Activated naive CD4-positive, alpha-beta T cell treated with anti-CD3 and anti-CD28 coated beads, Interleukin-2, amount 50 U/mL, for 72 hours (primary cell): Measurements from ENCODE around the gene NAP1L4. TPM values are rescaled to one million over a fixed set of nuclear protein-coding genes. Genes with fewer than 3 reads are reported as not detected.
A peak's percentile ranks its signal among the peaks of the same experiment; 100 is the strongest.

Experiments used
- ATAC-seq, 2 donors: fragments of 150-1000 bp; cut with Tn5 transposase; 2 replicates each; pipeline ENCODE4 v1.10.0; 2021; ENCODE audit warnings: mild to moderate bottlenecking in 2 of 2, moderate library complexity in 2 of 2
- DNase-seq, 2 donors: peaks; one replicate each; pipeline ENCODE4 v3.0.0; 2021 to 2022; ENCODE audit warnings: low spot score in 2 of 2
- H3K27ac Mint-ChIP-seq, 2 donors: one replicate each; pipeline ENCODE4 v1.8.0; 2022; ENCODE audit warnings: mild to moderate bottlenecking in 2 of 2, mixed read lengths in 2 of 2
- H3K36me3 Mint-ChIP-seq, 2 donors: one replicate each; pipeline ENCODE4 v1.8.0; 2022; ENCODE audit warnings: mixed read lengths in 2 of 2
- H3K9me3 Mint-ChIP-seq, 2 donors: one replicate each; pipeline ENCODE4 v1.8.0; 2022; ENCODE audit warnings: mixed read lengths in 2 of 2
- total RNA-seq, 2 donors: library from RNA; stranded (reverse); gene quantifications; one replicate each; pipeline ENCODE4 v1.2.3, GENCODE V29; 2022

NAP1L4 gene
- total RNA-seq, 2 donors from 2014 or later = 287 to 318 TPM

DNA sequence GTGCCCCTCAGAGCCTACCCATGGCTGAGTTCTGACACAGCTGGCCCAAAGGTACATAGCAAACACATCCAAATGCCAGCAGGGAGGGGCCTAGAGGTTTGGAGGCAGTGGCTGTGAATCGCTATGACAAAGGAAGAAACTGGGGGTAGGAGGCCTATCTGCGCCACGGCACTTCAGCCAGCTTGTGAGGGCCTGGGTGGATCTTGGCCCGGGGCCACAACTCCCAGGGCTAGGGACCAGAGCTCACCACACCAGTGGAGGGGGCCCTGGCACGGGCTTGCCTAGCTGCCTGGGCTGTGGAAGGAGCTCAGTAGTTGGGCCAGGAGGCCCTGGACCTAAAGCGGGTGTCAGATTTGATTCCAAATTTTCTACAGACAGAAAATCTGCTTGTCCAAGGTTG, 9.4 kb upstream of the NAP1L4 start:
- ATAC-seq (no peak), DNase-seq (no peak)
- no peaks in the 10 kb centered on the region for H3K9me3 Mint-ChIP-seq
- peaks cover 12 to 30% of the 10 kb centered on the region in 2 donors for H3K36me3 Mint-ChIP-seq
- H3K27ac Mint-ChIP-seq = no peak overlapping the region

DNA sequence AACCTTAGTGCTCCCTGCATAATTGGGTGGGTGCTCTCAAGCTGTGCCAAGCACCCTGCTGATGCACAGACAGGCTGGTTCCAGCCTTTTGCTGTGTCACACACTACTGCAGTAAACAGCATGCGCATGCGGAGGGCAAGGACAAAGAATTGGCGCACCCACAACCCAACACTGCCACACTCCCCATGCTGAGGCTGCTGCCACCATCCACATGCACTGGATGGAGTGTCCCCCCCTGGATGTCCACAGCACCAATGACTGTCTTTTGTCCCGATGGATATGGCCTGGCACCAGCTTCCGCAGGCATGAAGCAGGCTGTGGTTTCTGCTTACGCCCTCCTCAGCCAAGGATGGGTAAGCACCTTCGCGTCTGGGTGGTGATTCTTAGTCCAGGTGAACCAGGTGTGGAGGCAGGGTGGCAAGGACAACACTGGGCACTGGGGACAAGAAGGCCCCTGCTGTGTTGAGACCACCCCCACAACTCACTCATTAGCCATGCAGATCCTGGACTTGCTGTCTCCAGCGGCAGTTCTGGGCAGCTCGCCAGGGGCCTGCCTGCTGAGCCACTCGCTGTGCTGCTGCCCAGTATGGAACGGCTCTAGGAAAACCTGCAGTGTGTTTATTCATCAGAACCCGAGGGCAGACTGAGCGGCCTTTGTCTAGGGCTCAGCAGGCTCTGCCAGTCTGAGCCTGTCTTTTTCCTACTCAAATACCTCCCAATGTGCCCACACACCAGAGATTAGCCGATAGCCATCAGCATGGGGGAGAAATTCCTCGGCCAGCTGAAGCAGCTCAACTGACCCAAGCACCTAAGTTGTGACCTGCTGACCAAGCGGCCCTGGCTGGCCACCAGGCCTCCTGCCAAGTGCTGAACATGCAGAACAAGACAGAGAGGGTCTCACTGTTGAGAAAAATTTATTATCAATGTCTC, 8.2 kb upstream of the NAP1L4 start:
- Mint-ChIP-seq H3K9me3 (no peaks in the 10 kb centered on the region), H3K27ac (peak overlapping the region in 1 of 2 donors; percentile 81), H3K36me3 (peaks cover 12 to 30% of the 10 kb centered on the region in 2 donors)
- no peak for DNase-seq
- ATAC-seq = no peak

GRCh38 chr11:2999464-2999998, 7.4 kb upstream of the NAP1L4 start:
- Mint-ChIP-seq H3K36me3 (peaks cover 12 to 30% of the 10 kb centered on the region in 2 donors), H3K9me3 (no peaks in the 10 kb centered on the region), H3K27ac (peak overlapping the region; percentile 58 to 65)
- no peak for DNase-seq
- no peak for ATAC-seq

GRCh38 chr11:2998073-2998850, 6.1 kb upstream of the NAP1L4 start:
- H3K36me3 Mint-ChIP-seq = peaks cover 9 to 23% of the 10 kb centered on the region in 2 donors
- H3K27ac Mint-ChIP-seq = no peak overlapping the region
- ATAC-seq = no peak
- DNase-seq = no peak
- no peaks in the 10 kb centered on the region for H3K9me3 Mint-ChIP-seq

DNA sequence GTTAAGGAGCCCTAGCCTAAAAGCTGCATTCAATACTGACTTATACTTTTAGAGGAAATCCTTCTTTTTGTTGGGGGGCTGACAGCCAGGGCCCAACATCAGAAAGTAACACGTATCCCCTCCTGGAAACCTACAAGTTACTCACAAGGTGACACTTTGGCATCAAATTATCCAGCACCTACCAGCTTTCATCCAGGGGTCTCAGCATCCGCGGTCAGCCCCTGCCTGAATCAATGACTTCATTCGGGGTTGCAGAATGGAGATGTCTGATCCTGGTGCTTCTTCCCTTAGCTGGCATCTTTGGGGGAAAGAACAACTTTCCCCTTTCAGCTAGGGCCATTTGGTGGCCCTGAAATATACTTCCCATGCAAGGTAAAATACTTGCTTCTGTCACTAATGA, 5.3 kb upstream of the NAP1L4 start:
- DNase-seq (no peak), ATAC-seq (no peak)
- Mint-ChIP-seq H3K36me3 (peaks cover under 1 to 16% of the 10 kb centered on the region in 2 donors), H3K27ac (peak overlapping the region in 1 of 2 donors; percentile 7), H3K9me3 (no peaks in the 10 kb centered on the region)

DNA sequence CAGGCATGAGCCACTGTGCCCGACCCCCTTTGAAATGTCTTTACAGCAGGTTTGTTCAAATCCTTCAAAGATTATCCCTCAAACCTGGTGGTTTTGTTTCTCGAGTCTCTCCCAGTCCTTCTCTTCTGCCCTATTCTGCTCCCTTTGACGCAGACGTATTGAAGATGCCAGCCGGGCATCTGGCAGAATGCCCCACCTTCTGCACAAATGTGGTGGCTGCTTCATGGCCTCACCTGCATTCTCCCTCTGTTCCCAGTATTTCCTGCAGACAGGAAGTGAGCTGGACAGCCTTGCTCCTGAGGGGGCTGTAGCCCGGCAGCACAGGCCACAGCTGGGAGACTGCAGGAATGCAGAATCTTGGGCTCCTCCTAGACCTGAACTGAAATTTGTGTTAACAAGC, 4.8 kb upstream of the NAP1L4 start:
- H3K27ac Mint-ChIP-seq = peak overlapping the region; percentile 7 to 60
- ATAC-seq (no peak), DNase-seq (no peak)
- H3K9me3 Mint-ChIP-seq = no peaks in the 10 kb centered on the region
- peaks cover 4 to 14% of the 10 kb centered on the region in 2 donors for H3K36me3 Mint-ChIP-seq

GRCh38 chr11:2995893-2996554, 3.9 kb upstream of the NAP1L4 start:
- H3K27ac Mint-ChIP-seq = peak overlapping the region in 1 of 2 donors; percentile 33
- ATAC-seq (no peak), DNase-seq (no peak)
- H3K9me3 Mint-ChIP-seq = no peaks in the 10 kb centered on the region
- peaks cover 12% of the 10 kb centered on the region in 2 donors for H3K36me3 Mint-ChIP-seq

GRCh38 chr11:2995031-2995561, 3.0 kb upstream of the NAP1L4 start:
- Mint-ChIP-seq H3K27ac (no peak overlapping the region), H3K9me3 (no peaks in the 10 kb centered on the region), H3K36me3 (peaks cover 16 to 22% of the 10 kb centered on the region in 2 donors)
- DNase-seq = no peak
- no peak for ATAC-seq

GRCh38 chr11:2994336-2994730, 2.2 kb upstream of the NAP1L4 start:
- ATAC-seq (no peak), DNase-seq (no peak)
- Mint-ChIP-seq H3K36me3 (peaks cover 18 to 26% of the 10 kb centered on the region in 2 donors), H3K9me3 (no peaks in the 10 kb centered on the region), H3K27ac (peak overlapping the region in 1 of 2 donors; percentile 83)

GRCh38 chr11:2992997-2993325, 832 bp upstream of the NAP1L4 start:
- ATAC-seq (no peak), DNase-seq (no peak)
- Mint-ChIP-seq H3K9me3 (no peaks in the 10 kb centered on the region), H3K27ac (peak overlapping the region; percentile 98 to 99), H3K36me3 (peaks cover 32 to 38% of the 10 kb centered on the region in 2 donors)

DNA sequence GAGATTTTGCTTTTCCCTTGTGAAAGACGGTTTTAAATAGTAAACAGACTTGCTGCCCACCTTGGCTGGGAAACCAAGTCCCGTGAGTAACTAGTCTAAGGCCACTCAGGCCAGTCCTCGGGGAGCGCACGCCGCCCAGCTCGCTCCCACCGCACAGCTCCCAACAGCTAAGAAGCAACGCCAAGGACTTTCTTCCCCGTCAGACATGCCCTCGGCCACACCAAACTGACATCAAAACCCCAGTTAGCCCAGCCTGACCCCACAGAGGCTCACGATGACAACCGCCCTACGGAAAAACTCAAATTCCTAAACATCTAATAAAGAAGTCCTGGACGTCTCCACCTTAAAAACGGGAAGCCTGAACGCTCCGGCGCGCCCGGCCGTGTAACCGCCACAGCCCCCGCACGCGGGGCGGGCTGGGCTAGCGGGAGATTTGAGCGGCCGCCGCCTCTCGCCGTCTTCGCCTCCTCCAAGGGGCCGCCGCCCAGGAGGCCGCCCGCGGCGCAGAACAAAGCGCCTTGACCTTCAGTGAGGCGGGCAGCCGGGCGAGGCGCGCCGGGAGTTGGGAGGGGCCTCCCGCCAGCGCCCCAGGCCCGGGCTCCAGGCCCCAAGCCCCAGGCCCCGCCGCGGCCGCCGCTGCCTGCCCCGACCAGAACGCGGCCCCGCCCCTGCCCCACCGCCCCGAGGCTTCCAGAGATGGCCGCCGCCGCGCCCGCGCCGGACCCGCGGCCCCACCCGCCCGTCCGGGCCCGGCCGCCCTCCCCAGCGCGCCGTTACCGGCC, 486 bp downstream of the NAP1L4 start:
- Mint-ChIP-seq H3K36me3 (peaks cover 38 to 40% of the 10 kb centered on the region in 2 donors), H3K27ac (peak overlapping the region; percentile 98 to 100), H3K9me3 (no peaks in the 10 kb centered on the region)
- DNase-seq (no peak), ATAC-seq (peak; percentile 51 to 55)

DNA sequence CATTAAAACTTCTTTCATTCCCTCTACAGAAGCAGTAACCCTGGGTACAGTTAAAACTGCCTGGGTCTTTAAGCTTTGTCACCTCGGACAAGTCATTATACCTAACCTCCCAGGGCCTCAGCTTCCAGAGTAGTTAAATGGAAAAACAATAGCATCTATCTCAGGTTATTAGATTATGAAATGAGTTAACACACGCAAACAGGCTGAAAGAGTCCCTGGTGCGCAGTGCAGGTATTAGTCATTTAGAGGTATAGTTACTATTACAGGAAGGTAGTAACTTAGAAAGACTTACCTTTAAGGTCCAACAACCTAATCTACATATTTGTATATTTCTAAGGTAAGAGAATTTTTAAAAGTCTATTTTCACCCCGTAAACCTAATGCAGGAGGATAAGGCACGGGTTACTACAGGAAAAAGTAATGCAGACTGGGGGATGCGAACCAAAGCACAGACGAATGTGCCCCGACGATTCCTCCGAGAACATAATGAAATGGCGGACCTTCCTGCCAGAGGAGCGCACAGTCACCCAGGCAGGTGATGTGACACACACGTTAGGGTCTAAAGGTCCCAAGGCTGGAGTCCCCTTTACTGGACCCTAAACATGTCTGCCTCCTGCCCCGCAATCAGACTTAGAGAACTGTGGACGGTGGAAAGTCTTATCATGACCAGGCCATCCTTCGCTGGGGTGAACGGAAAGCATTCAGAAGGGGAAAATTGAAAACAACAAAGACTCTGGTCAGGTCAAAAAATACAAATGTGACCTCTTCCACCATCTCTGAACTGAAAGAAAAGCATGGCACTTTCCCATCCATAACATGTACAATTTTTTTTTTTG, 1.3 kb downstream of the NAP1L4 start:
- peak; percentile 38 to 47 for ATAC-seq

DNA sequence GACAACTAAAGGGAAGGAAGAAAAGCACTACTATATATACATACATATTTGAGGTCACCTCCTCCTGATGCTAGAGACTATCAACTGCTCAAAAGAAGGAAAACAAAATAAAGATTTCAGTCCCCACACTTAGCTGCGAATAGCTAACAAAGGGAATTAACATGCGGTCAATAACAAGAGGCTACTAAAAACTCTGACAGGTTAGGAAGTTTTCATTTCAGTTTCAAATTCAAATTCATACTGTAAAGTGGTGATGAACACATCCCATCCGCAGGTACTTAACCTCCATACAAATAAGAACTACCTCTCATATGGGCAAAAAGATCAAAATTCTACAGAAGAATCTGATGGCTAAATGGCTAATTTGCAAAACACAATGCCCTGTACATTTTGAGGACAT, 2.6 kb downstream of the NAP1L4 start:
- DNase-seq (no peak), ATAC-seq (peak in 1 of 2 donors; percentile 6)
- Mint-ChIP-seq H3K27ac (peak overlapping the region; percentile 98 to 100), H3K36me3 (peaks cover 40 to 41% of the 10 kb centered on the region in 2 donors), H3K9me3 (no peaks in the 10 kb centered on the region)

More for the DNA sequence above, 1.3 kb downstream of the NAP1L4 start:
- DNase-seq = peak in 1 of 2 donors; percentile 65
- peak overlapping the region; percentile 98 to 100 for H3K27ac Mint-ChIP-seq
- H3K36me3 Mint-ChIP-seq = peaks cover 38 to 40% of the 10 kb centered on the region in 2 donors
- no peaks in the 10 kb centered on the region for H3K9me3 Mint-ChIP-seq

DNA sequence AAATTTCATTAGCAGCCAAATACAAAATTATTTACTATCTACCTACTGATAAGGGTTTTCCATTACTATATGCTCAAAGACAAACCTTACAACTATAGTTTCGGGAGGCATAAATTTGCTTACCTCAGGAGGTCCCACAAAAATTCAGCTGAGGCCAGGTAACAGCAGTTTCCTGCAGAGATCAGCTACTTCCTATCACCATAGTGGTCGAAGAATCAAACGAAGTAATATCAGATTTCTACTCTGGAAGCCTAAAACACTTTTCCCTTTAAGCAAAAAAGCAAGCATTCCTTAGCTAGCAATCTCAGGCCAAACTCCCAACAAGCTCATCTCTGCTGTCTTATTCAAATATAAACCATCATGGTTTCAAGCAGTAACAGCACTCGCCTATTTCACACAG, 3.1 kb downstream of the NAP1L4 start:
- DNase-seq (no peak), ATAC-seq (no peak)
- peak overlapping the region; percentile 98 to 100 for H3K27ac Mint-ChIP-seq
- no peaks in the 10 kb centered on the region for H3K9me3 Mint-ChIP-seq
- peaks cover 40 to 44% of the 10 kb centered on the region in 2 donors for H3K36me3 Mint-ChIP-seq
